HG03025 (cell line): ENCODE measurements around the gene ALLC.
"Not testable (repeated sequence)": the region's sequence is repeated elsewhere in the genome, so short reads cannot be mapped to it uniquely, and the experiment has no call there.

Source experiments
- ATAC-seq: cut with Tn5 transposase; IDR thresholded peaks from one replicate; pipeline ENCODE4 v1.9.1; 2021; ENCODE audit warnings: mild to moderate bottlenecking, moderate library complexity; ENCODE audit not compliant: unreplicated experiment, low FRiP score

The ALLC gene

DNA sequence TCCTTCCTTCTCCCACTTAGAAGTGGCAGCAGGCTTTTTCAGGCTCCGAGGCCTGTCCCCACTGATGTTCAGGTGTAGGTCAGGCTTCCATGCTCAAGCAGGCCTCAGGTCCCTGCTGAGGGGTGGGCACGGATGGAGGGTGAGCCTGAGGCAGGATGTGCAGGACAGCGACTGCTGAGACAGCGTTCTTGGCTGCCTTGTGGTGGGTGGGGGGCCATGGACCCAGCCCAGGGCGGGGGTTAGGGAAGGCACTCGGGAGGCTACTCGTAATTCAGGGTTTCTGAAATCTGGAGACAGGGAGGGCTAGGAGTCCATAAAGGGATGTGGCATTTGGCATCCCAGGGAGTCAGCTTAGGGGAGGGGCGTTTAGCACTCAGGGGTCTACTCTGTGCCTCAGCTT, 32.8 kb upstream of the ALLC start:
- ATAC-seq: no peak

DNA sequence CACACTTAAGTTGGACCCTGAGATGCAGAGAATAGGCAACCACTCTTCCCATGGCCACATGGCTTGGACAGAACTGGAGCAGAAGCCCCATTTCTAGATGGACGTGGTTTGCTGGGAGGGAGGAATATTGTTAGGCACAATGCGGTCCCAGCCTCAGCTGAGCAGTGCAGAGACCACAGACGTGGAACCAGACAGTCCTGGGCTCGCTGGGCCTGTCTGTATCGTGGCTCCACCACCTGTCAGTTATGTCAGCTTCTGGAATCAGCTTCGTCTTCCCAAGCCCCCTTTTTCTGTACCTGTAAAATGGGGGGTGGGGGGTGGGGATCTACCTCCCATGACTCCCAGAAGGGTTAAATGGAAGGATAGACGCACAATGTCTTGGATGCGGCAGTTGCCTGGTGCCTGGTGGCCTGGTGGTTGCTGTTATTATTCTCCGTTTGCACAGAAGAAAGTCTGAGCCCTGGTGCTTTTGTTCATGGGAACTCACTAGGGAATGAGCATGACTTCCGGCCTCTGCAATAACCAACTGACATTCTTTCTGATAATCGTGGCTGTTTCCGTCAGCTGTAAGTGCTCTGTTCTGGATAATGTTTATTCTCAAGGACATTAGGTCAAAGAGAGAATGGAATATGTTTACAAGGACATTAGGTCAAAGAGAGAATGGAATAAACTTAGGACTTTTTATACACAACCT, 31.7 kb upstream of the ALLC start:
- ATAC-seq: no peak

GRCh38 chr2:3626812-3627499, 31.0 kb upstream of the ALLC start:
- no peak for ATAC-seq

- ATAC-seq: no peak
Measured at GRCh38 chr2:3627500-3628100, 30.4 kb upstream of the ALLC start.

DNA sequence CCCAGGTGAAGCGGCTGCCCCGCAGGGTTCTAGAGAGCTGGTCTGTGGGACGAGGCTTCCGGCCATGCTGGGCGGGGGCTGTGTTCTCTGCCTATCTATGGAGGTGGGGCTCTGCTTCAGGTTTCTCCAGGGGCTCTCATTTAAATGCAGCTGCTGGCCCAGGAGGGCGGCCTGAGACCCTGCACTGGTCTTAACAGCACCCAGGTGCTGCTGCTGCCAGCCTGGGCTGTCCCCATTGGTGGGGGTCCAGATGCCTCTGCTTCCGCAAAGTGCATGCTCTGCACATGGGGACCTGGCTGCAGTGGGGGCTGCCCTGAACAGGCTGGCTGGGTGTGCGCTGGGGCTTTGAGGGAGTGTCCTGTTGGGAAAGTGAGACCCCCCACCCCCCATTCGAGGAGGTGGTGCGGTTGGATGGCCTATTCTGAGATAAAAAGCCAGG, 29.7 kb upstream of the ALLC start:
- ATAC-seq: no peak

DNA sequence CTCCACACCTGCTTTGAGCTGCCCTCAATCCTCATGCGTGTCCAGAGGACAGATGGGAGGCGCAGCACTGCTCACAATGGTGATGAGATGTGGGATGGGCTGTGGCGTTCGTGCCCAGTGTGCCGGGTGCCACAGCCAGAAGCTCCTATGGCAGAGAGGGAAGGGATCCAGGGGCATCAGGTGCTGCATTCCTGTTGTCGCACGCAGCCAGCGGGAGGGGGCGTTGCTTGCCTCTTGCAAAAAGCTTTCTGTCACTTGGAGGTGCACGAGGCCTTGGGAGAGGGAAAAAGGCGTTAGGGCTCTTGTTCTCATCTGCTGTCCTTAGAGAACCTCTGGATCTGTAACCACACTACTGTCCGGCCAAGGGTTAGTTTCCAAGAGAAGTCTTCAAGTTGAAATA, 29.2 kb upstream of the ALLC start:
- no peak for ATAC-seq

- ATAC-seq: no peak
Measured at GRCh38 chr2:3630631-3631030, 27.4 kb upstream of the ALLC start.

DNA sequence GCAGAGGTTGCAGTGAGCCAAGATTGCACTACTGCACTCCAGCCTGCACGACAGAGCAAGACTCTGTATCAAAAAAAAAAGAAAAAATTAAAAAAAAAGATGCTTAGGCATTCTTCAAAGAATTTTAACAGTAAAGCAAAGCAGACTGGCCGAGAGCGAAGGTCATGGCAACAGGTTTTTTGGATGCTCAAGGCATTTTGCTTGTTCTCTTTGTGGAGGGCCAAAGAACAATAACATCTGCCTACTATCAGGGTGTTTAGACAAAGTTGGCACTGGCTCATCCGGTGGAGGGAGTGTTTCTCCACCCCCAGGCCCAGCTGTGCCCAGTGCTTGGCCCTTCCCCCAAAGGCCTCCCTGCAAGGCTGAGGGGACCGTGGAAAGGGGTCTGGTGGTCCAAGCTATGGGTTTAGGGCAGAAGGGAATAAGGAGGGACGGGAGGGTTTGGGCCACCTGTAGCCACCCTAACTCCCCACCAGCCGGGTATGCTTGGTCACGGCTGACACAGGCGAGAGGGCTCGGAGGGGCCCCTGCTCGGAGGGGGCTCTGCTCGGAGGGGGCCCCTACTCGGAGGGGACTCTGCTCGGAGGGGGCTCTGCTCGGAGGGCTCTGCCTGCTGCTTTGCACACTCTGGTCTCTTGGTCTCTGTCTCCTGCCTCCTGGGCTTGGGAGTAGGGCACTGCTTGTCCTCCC, 26.7 kb upstream of the ALLC start:
- ATAC-seq: no peak

GRCh38 chr2:3631851-3632659, 25.9 kb upstream of the ALLC start:
- ATAC-seq: no peak

DNA sequence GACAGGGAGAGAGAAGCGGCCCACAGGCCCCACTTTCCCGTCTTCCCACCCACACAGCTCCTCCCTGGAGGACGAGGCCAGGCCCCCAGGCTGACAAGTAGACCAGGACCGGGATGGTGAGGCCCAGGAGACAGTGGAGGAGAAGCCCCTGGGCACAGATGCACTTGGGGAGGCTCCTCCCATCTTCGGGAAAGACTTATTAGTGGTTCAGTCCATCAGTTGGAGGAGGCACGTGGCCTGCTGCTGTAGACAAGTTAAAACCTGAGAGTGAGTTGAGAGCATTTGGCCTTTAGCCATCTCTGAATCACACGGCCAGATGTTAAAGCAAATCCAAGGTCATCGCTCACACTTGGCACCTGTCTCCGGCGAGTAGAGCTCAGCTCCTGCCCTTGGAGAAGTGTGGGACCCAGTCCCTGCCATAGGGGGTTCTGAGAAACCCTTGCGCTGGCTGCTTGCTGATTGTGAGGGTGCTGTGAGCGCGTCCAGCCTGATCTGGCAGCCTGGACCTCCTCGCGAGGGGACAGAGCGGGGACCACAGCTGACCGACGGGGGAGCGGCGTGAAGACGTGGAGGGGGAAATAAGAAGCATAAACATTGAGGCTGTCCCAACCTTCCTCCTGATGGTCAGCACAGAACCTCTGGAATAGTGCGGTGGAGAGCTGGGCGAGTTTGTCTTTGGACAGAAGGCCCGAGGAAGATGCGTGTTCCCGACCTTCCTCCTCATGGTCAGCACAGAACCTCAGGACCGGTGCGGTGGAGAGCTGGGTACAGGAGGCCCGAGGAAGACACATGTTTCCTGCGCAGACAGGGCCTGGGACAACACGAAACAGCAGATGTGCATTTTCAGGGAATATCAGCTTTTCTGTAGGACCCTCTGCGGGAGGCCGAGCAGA, 24.7 kb upstream of the ALLC start:
- ATAC-seq: no peak

DNA sequence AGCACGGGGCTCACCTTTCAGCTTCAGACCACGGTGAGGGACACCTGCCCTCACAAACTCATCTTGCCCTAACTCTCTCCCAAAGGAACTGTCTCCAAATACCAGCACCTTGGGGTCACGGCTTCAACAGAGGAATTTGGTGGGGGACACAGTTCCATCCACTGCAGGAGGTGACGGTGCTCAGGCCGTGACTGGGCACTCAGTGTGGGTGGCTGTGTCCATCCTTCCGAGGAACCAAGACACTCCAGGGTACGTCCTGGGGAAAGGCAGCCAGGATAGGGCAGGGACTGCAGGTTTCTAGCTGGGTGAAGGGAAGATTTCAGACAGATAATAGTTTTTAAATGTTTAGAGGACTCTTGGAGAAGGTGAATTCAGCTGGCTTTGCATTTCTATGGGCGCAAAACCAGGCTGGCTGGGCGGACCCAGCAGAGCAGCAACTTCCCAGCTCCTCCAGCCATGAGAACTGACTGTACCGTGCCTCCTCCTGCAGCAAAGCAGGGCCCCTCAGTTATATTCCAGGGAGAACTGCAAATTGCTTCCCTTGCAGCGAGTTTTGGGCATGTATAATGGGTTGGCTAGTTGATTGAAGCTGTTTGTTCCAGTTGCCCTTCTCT, 23.9 kb upstream of the ALLC start:
- no peak for ATAC-seq

DNA sequence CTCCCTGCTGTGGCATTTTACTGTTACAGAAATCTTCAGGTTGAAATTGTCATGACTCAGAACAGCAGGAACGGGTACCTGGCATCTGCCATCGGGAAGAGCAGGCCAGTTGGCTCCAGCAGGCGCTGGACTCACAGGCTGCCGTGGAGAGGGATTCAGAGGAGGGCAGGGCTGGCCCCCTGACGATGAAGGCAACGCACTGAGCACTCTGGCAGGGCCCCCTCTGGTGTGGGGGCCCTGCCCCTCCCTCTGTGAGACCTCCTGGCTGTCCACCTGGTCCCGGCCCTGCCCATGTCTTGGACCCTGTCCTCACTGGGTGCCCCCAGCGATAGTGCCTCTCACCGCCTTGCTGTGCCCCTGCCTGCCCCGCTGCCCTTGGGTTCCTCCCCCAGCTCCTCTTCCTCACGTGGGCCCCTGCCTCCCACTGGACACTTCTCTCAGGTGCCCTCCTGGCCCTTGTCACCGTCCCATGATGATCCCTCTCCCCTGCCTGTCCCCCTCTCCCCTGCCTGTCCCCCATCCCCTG, 23.3 kb upstream of the ALLC start:
- no peak for ATAC-seq

DNA sequence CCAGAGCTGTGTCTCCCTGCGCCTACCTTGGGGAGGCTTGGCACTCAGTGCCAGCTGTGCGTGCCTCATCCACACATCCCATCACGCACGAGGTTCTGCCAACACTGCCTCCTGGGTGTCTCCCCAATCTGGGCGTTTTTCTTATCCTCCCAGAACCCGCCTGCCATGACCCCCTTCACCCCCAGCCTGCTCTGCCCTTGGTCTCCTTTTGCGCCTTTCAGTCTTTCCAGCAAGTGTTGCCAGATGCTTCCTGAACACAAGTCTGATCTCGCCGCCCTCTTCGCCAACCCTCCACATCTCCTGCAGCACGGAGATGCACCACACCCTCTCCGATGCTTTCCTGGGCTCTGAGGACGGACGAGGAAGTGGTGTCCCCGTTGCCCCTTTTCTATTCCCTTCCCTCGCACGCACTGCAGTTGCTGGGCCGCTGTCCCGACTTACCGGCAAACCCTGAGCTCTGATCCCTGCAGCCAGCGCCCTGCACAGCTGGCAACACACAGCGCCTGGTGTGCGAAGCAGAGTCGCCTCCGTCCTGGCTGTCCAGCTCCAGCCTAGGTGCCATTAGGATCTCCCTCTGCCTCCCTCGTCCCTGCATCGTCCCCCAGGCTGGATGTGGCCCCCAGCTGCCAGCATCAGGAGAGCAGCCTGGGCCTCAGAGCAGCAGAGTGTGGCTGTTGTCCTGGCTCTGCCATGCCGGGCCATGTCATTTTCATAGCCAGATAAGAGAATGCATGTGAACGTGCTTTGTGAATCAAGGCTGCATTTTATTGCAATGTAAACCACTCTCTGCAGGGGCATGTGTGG, 22.6 kb upstream of the ALLC start:
- no peak for ATAC-seq

- ATAC-seq: not testable (repeated sequence)
Measured at GRCh38 chr2:3635975-3636327, 22.0 kb upstream of the ALLC start.

- no peak for ATAC-seq
Measured at GRCh38 chr2:3636586-3637310, 21.3 kb upstream of the ALLC start.

GRCh38 chr2:3637311-3637675, 20.7 kb upstream of the ALLC start:
- no peak for ATAC-seq

- no peak for ATAC-seq
Measured at GRCh38 chr2:3637692-3638455, 20.1 kb upstream of the ALLC start.
